CD4-positive, alpha-beta T cell treated with Interleukin-1 beta for 1 hour (primary cell): ENCODE data around the gene DEPDC4.
"Not testable (repeated sequence)": the region's sequence is repeated elsewhere in the genome, so short reads cannot be mapped to it uniquely, and the experiment has no call there.

ENCODE experiments used
- DNase-seq, 2 donors: peaks; one replicate each; pipeline ENCODE4 v3.0.0-alpha.2; 2020 to 2022

Gene DEPDC4

DNA sequence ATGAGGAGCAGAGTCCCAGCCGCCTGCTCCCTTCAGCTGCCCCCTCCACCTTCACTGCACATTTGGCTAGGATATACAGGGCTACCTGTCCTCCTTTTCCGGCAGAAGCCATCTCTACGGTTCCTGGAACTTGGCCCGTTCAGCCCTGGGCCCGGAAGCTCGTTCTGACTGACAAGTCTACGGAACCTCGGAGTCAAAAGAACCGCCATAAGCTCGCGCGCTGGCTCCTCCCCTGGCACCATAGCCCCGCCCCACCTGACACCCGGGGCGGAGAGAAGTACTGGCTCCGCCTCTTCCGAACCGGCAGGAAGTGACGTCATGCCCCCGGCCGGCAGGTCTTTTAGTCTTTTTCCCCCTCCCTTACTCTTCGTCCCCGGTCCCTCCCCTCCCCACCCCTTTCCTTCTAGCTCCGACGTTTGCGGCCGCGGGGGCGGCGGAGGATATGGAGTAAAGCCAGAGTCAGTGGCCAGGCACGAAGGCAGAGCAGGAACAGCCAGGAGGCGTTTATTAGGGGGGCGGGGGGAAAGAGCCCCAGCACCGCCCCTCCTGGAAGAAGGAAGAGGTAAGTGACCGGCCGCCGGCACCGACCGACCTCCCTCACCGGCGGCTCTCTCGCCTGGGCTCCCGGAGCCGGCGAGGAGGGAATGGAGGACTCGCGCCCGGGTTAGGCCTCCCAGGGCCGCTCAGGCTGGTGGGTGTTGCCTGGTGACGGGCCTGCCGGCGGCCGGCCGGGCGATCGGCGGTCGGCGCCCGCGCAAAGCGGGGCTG, at the start of gene DEPDC4, which contains the start of gene SCYL2:
DEPDC4 (minus strand) TSS at position 245 of the 768 bp plus-strand sequence; CDS start at position 242, 3 bp downstream.
SCYL2 (plus strand) TSS at position 343 of the 768 bp plus-strand sequence. CDS start 15,794 bp downstream, outside the sequence.
- peak; percentile 92 to 94 for DNase-seq

GRCh38 chr12:100311317-100311716, 44.4 kb upstream of the DEPDC4 start:
- DNase-seq, result no peak

GRCh38 chr12:100308138-100308537, 41.3 kb upstream of the DEPDC4 start:
- DNase-seq, result not testable (repeated sequence)

- not testable (repeated sequence) for DNase-seq
Observed at GRCh38 chr12:100304334-100304733, 37.5 kb upstream of the DEPDC4 start.

GRCh38 chr12:100303831-100304230, 37.0 kb upstream of the DEPDC4 start:
- DNase-seq, result no peak

DNA sequence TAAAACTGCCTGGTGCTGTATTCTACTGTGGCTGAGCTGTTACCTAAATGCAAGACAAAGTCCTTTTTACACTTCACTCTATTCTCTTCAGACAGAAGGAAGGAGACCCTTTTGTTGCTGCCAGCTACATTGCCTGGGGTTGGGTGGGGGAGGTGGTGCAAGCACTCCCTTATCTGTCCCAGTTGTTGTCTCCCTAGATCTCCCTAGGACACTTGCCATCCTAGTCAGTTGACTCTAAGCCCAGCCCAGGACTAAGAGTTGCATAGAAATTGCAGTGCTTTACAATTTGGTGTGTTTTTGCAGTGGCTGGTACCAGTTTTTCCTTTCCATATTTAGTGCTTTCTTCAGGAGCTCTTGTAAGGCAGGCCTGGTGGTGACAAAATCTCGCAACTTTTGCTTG, 35.2 kb upstream of the DEPDC4 start:
- DNase-seq, result no peak

- DNase-seq, result no peak
Observed at GRCh38 chr12:100295764-100296555, 29.1 kb upstream of the DEPDC4 start.

DNA sequence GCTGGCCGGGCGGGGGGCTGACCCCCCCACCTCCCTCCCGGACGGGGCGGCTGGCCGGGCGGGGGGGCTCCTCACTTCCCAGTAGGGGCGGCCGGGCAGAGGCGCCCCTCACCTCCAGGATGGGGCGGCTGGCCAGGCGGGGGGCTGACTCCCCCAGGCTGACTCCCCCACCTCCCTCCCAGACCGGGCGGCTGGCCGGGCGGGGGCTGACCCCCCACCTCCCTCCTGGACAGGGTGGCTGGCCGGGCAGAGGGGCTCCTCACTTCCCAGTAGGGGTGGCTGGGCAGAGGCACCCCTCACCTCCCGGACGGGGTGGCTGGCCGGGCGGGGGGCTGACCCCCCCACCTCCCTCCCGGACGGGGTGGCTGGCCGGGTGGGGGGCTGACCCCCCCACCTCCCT, 27.5 kb upstream of the DEPDC4 start:
- DNase-seq, result not testable (repeated sequence)

GRCh38 chr12:100293017-100293416, 26.1 kb upstream of the DEPDC4 start:
- no peak for DNase-seq

DNA sequence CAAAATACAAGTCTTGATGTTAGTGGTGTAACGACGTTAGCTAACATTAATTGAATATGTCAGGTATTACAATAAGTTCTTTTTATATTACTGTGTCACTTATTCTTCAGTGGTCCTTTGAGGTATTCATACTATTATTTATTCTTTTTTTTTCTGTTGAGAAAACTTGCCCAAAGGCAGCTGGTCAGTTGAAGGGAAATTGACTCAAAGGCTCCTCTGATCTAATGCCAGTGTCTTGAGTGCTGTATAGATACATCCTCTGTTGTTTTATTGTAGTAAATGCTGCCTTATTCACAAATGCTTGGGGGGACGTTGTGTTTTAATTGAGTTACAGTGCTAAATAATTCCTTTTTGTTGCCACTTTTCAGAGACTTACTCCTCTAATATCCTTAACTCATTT, 23.1 kb upstream of the DEPDC4 start:
- DNase-seq, result no peak

GRCh38 chr12:100289038-100289437, 22.2 kb upstream of the DEPDC4 start:
- DNase-seq, result no peak

- not testable (repeated sequence) for DNase-seq
Observed at GRCh38 chr12:100284556-100284955, 17.7 kb upstream of the DEPDC4 start.

DNA sequence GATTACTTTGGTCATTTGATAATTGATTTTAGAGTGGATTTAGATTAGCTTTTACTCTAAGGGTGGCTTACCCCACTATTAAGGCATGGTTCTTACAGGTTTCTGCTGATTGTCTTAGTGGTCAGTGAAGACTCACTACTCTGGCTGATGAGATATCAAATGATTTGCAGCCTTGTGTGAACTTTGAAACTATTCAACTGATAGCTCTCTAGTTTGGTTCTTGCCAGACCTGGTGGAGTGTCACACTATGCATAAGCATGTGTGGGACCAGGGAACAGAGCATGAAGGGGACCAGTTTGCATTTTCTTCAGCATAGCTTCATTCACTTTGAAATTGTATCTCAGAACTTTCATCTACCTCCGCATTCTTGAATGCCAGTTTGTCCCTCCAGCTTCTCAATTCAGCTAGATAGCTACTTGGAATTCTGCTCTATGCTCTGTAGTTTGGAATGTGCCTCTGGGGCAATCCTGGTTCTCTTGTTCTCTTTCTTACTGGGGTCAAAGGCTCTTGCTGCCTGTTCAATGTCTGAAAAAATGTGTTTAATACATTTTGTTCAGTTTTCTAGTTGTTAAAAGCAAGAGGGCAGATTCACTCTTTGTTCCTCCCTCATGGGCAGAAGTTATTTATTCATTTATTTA, 12.8 kb upstream of the DEPDC4 start:
- DNase-seq, result no peak

DNA sequence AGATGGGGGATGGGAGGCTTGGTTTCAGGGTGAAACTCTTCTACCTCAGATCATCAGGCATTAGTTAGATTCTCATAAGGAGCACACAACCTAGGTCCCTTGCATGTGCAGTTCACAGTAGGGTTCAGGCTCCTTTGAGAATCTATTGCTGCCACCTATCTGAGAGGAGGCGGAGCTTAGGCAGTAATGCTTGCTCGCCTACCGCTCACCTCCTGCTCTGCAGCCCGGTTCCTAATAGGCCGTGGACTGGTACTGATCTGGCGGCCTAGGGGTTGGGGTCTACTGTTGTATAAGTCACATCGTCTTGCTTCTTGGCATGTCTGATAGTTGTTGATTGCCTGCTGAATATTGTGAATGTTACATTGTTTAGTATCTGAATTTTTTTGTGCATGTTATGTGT, 12.3 kb upstream of the DEPDC4 start:
- no peak for DNase-seq

GRCh38 chr12:100274291-100274690, 7.4 kb upstream of the DEPDC4 start:
- DNase-seq, result no peak

GRCh38 chr12:100273782-100274181, 6.9 kb upstream of the DEPDC4 start:
- DNase-seq, result no peak

DNA sequence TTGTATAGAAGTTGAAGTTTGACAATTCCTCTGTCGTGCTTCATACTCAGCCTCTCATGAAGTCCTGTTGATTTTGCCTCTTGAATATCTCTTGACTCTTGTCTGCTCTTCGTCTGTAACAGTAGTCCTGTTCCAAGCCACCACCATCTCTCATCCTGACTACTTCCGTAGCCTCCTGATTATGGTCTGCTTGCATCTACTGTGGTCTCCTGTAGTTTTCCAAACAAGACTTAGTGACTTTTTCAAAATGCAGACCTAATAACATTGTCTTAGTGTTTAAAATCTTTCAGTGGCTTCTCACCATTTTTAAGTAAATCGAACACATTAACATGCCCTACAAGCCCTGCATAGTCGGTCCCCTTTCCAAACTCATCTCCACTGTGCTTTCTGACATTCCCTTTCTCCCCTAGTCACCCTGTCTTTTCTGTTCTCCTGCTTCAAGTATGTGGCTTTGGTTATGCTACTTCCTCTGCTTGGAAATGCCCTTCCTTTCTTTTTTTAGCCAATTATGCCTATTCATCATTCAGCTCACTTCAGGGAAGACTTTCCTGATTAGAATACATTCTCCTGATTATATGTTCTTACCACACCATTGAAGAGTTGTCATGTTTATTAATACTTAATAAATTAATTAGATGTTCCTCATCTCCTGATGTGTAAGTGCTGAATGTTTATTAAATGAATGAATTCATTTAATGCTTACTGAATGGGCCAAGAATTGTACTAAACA, 2.1 kb upstream of the DEPDC4 start:
- no peak for DNase-seq

DNA sequence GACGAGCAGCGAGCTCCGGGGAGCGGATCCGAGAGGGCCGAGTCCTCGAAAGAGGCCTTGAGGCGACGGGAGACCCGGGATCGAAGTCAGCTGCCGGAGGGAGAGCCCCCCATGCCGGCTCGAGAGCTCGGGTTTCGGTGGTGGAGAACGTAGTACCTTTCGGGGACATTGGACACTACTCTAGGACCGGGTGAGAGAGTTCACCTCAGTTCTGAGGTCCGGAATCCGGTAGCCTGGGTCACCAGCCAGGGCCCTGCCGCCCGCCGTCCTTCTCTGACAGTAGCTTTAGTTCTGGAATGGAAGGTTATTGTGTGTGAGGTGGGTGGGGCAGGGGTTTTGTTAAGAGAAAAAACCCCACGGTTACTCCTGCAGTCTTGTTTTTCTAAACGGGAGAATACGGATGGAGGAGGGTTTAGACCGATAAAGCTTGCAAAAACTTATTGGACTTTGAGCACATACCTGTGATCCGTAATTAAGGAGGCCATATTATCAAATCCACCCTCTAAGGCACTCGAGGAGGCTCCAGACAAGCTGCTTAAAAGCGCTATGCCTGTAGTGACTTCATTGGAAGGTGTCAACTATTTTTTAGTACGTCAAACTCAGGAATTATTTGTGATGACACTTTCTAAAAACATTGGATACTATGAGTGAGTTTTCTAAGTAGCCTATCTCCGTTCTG, 863 bp upstream of the DEPDC4 start:
- DNase-seq, result peak in 1 of 2 donors; percentile 17

DNA sequence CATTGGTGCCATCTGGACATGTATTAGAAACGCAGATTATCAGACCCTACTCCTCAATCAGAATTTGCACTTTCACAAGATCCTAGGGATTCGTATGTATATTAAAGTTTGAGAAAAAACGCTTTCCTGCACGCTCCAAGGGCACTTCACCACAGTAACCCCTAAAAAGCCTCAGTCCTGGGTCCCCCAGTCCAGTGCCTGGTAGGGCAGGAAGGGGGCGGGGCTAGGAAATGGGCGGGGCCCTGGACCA, 369 bp downstream of the DEPDC4 start:
- peak in 1 of 2 donors; percentile 92 for DNase-seq

- DNase-seq, result no peak
Observed at GRCh38 chr12:100265732-100266584, 921 bp downstream of the DEPDC4 start.

GRCh38 chr12:100265107-100265506, 1.8 kb downstream of the DEPDC4 start:
- not testable (repeated sequence) for DNase-seq
